Osteoblast (primary cell): ENCODE results near the gene MTMR1. TPM values are rescaled to one million over a fixed set of nuclear protein-coding genes. Genes with fewer than 3 reads are reported as not detected.

Experiments used
- DNase-seq: peaks from one replicate; pipeline ENCODE4 v3.0.0; 2011; ENCODE audit warnings: low spot score, mixed read lengths; ENCODE audit not compliant: insufficient read length; ENCODE audit errors: missing footprints
- H2AFZ ChIP-seq: 2 replicates; pipeline ENCODE4 v1.6.0; 2011; ENCODE audit warnings: mild to moderate bottlenecking, low read length
- H3K27ac ChIP-seq: 2 replicates; pipeline ENCODE4 v1.5.1; 2011; ENCODE audit warnings: mild to moderate bottlenecking, low read depth, low read length, moderate library complexity
- H3K27me3 ChIP-seq: 2 replicates; pipeline ENCODE4 v1.6.0; 2012; ENCODE audit warnings: mild to moderate bottlenecking, control low read depth, inconsistent platforms, low read length, moderate library complexity; ENCODE audit not compliant: insufficient read depth
- H3K36me3 ChIP-seq: 2 replicates; pipeline ENCODE4 v1.5.1; 2011; ENCODE audit warnings: mild to moderate bottlenecking, low read length, control low read depth, moderate library complexity; ENCODE audit not compliant: insufficient read depth
- H3K4me1 ChIP-seq: 2 replicates; pipeline ENCODE4 v1.5.1; 2011; ENCODE audit warnings: mild to moderate bottlenecking, low read length, control low read depth, moderate library complexity; ENCODE audit not compliant: insufficient read depth
- H3K4me2 ChIP-seq: 2 replicates; pipeline ENCODE4 v1.6.0; 2011; ENCODE audit warnings: mild to moderate bottlenecking, low read length; ENCODE audit not compliant: insufficient read depth
- H3K4me3 ChIP-seq: fragments of 200-600 bp; sonication (generic); 3 replicates; pipeline ENCODE4 v1.5.1; 2012; ENCODE audit warnings: mild to moderate bottlenecking, low read length, inconsistent platforms; ENCODE audit not compliant: insufficient read depth
- H3K79me2 ChIP-seq: 2 replicates; pipeline ENCODE4 v1.6.0; 2012; ENCODE audit warnings: mild to moderate bottlenecking, low read length, control low read depth, inconsistent platforms; ENCODE audit not compliant: insufficient read depth
- H3K9me3 ChIP-seq: 2 replicates; pipeline ENCODE4 v1.5.1; 2011; ENCODE audit warnings: low read depth, low read length, control low read depth
- H4K20me1 ChIP-seq: 2 replicates; pipeline ENCODE4 v1.6.0; 2012; ENCODE audit warnings: mild to moderate bottlenecking, low read length, control low read depth; ENCODE audit not compliant: insufficient read depth
- CTCF ChIP-seq: IDR thresholded peaks from 2 replicates; pipeline ENCODE4 v1.5.1; 2011; ENCODE audit warnings: mild to moderate bottlenecking, low read depth, low read length, moderate library complexity; ENCODE audit errors: extremely low read depth
- total RNA-seq: library from RNA; depleted of rRNA; stranded (reverse); fragments of >200 nt; gene quantifications from 2 replicates; pipeline ENCODE4 v1.2.3, GENCODE V29; 2012

Gene MTMR1
- total RNA-seq, 1 donor = 17.0 TPM

- Histone ChIP-seq H3K4me1 (peaks cover 13% of the 10 kb centered on the region), H3K27me3 (no peaks in the 10 kb centered on the region), H3K9me3 (no peaks in the 10 kb centered on the region), H4K20me1 (no peaks in the 10 kb centered on the region), H3K4me3 (no peak overlapping the region), H2AFZ (no peak overlapping the region), H3K79me2 (peaks cover 4% of the 10 kb centered on the region), H3K36me3 (peaks cover 13% of the 10 kb centered on the region), H3K4me2 (no peak overlapping the region), H3K27ac (peak overlapping the region; percentile 88)
- no peak for TF ChIP-seq CTCF
- DNase-seq = no peak
Observed at GRCh38 chrX:150730719-150731118, 37.5 kb downstream of the MTMR1 start.

GRCh38 chrX:150731795-150732194, 38.6 kb downstream of the MTMR1 start:
- Histone ChIP-seq H3K4me1 (peaks cover 13% of the 10 kb centered on the region), H3K36me3 (peaks cover 17% of the 10 kb centered on the region), H3K79me2 (no peaks in the 10 kb centered on the region), H3K4me3 (no peak overlapping the region), H3K9me3 (no peaks in the 10 kb centered on the region), H3K27me3 (no peaks in the 10 kb centered on the region), H4K20me1 (no peaks in the 10 kb centered on the region), H3K27ac (peak overlapping the region; percentile 88), H2AFZ (no peak overlapping the region), H3K4me2 (no peak overlapping the region)
- TF ChIP-seq CTCF = no peak
- peak; percentile 90 for DNase-seq

GRCh38 chrX:150736475-150736874, 43.3 kb downstream of the MTMR1 start:
- no peaks in the 10 kb centered on the region for H3K79me2 ChIP-seq
- DNase-seq = no peak
- no peak for TF ChIP-seq CTCF
- peaks cover 8% of the 10 kb centered on the region for H3K4me1 ChIP-seq
- no peaks in the 10 kb centered on the region for H4K20me1 ChIP-seq
- H3K27ac ChIP-seq = no peak overlapping the region
- H3K27me3 ChIP-seq = no peaks in the 10 kb centered on the region
- H3K4me3 ChIP-seq = no peak overlapping the region
- H3K9me3 ChIP-seq = no peaks in the 10 kb centered on the region
- no peak overlapping the region for H2AFZ ChIP-seq
- H3K36me3 ChIP-seq = peaks cover 23% of the 10 kb centered on the region
- H3K4me2 ChIP-seq = no peak overlapping the region

GRCh38 chrX:150752124-150752523, 58.9 kb downstream of the MTMR1 start:
- Histone ChIP-seq H3K9me3 (no peaks in the 10 kb centered on the region), H3K27ac (no peak overlapping the region), H2AFZ (no peak overlapping the region), H3K4me2 (no peak overlapping the region), H3K4me1 (no peaks in the 10 kb centered on the region), H3K27me3 (no peaks in the 10 kb centered on the region), H3K79me2 (no peaks in the 10 kb centered on the region), H3K4me3 (no peak overlapping the region), H3K36me3 (peaks cover 9% of the 10 kb centered on the region), H4K20me1 (no peaks in the 10 kb centered on the region)
- no peak for TF ChIP-seq CTCF
- DNase-seq = peak; percentile 56
